Activated CD8-positive, alpha-beta memory T cell treated with anti-CD3 and anti-CD28 coated beads for 1 hour (primary cell): ENCODE data around the gene SERPINB1.
"Not testable (repeated sequence)": the region's sequence is repeated elsewhere in the genome, so short reads cannot be mapped to it uniquely, and the experiment has no call there.

Source experiments
- DNase-seq, 2 donors: peaks; one replicate each; pipeline ENCODE4 v3.0.0-alpha.2; 2020; ENCODE audit warnings: low read depth in 1 of 2; ENCODE audit errors: extremely low read depth in 1 of 2

Gene SERPINB1

GRCh38 chr6:2866171-2866846, 24.6 kb upstream of the SERPINB1 start:
- no peak for DNase-seq

GRCh38 chr6:2865694-2866151, 24.1 kb upstream of the SERPINB1 start:
- no peak for DNase-seq

- DNase-seq: no peak
Measured at GRCh38 chr6:2865270-2865669, 23.6 kb upstream of the SERPINB1 start.

GRCh38 chr6:2863901-2864300, 22.2 kb upstream of the SERPINB1 start:
- DNase-seq: no peak

- DNase-seq: no peak
Measured at GRCh38 chr6:2862712-2863181, 21.1 kb upstream of the SERPINB1 start.

GRCh38 chr6:2861822-2862164, 20.1 kb upstream of the SERPINB1 start:
- DNase-seq: no peak

GRCh38 chr6:2861060-2861821, 19.6 kb upstream of the SERPINB1 start:
- DNase-seq: no peak

- not testable (repeated sequence) for DNase-seq
Measured at GRCh38 chr6:2860706-2861059, 19.0 kb upstream of the SERPINB1 start.

- DNase-seq: not testable (repeated sequence)
Measured at GRCh38 chr6:2859798-2860705, 18.4 kb upstream of the SERPINB1 start.

- DNase-seq: no peak
Measured at GRCh38 chr6:2859185-2859700, 17.6 kb upstream of the SERPINB1 start.

GRCh38 chr6:2857580-2858337, 16.1 kb upstream of the SERPINB1 start:
- DNase-seq: peak; percentile 49 to 64

- no peak for DNase-seq
Measured at GRCh38 chr6:2857185-2857579, 15.5 kb upstream of the SERPINB1 start.

- no peak for DNase-seq
Measured at GRCh38 chr6:2855061-2855519, 13.4 kb upstream of the SERPINB1 start.

GRCh38 chr6:2854396-2854982, 12.8 kb upstream of the SERPINB1 start:
- no peak for DNase-seq

- peak; percentile 49 to 69 for DNase-seq
Measured at GRCh38 chr6:2853769-2854395, 12.2 kb upstream of the SERPINB1 start.

GRCh38 chr6:2853378-2853768, 11.7 kb upstream of the SERPINB1 start:
- DNase-seq: not testable (repeated sequence)

- no peak for DNase-seq
Measured at GRCh38 chr6:2852921-2853322, 11.3 kb upstream of the SERPINB1 start.

GRCh38 chr6:2852514-2852855, 10.8 kb upstream of the SERPINB1 start:
- DNase-seq: no peak

GRCh38 chr6:2851727-2852513, 10.3 kb upstream of the SERPINB1 start:
- DNase-seq: no peak
